ENCODE results near the gene MPND. TPM values are rescaled to one million over a fixed set of nuclear protein-coding genes. Genes with fewer than 3 reads are reported as not detected.

Gene MPND
- total and polyA plus RNA-seq, 2 of the 13 experiments (the other 11 are each of a cell fraction or from before 2014, with no cell fraction given) = 10.8 to 15.8 TPM

- no peak for TF ChIP-seq ZNF572 (CRISPR knock-in tag; IDR thresholded peaks at IDR 0.05)
- TF ChIP-seq MAZ (IDR thresholded peaks at IDR 0.05; ENCODE audit: borderline replicate concordance, low read depth, low read length) = no peak
- no peak for TF ChIP-seq MAZ (CRISPR knock-in tag; IDR thresholded peaks at IDR 0.05; ENCODE audit: low read depth)
- TF ChIP-seq E2F2 (CRISPR knock-in tag; IDR thresholded peaks at IDR 0.05; ENCODE audit: borderline replicate concordance) = no peak
- TF ChIP-seq BORCS8-MEF2B (CRISPR knock-in tag; IDR thresholded peaks at IDR 0.05) = no peak
- no peak for TF ChIP-seq CEBPG (CRISPR knock-in tag; IDR thresholded peaks at IDR 0.05)
- TF ChIP-seq ZNF567 (CRISPR knock-in tag; IDR thresholded peaks at IDR 0.05; ENCODE audit: borderline replicate concordance) = no peak
- TF ChIP-seq AKAP8 (CRISPR knock-in tag; IDR thresholded peaks at IDR 0.05) = 0 out of 2 replicates have a peak, but pooled peaks have one; percentile 7
- no peak for TF ChIP-seq HMG20A (CRISPR knock-in tag; IDR thresholded peaks at IDR 0.05; ENCODE audit: borderline replicate concordance)
- TF ChIP-seq ZMAT3 (CRISPR knock-in tag; conservative IDR thresholded peaks at IDR 0.05) = no peak
- no peak for TF ChIP-seq ETS1 (CRISPR knock-in tag; IDR thresholded peaks at IDR 0.05)
- TF ChIP-seq ESRRA (CRISPR knock-in tag; IDR thresholded peaks at IDR 0.05; ENCODE audit: low read depth) = no peak
Measured at GRCh38 chr19:4368128-4368820, 24.9 kb downstream of the MPND start (continued).

All from HepG2 (cell line).